K562 (cell line): ENCODE measurements around the gene FAM124B. TPM values are rescaled to one million over a fixed set of nuclear protein-coding genes. Genes with fewer than 3 reads are reported as not detected.

Experiments
- FOSL1 ChIP-seq: fragments of 200-800 bp; sonication (Bioruptor generic); conservative IDR thresholded peaks from 2 replicates; pipeline ENCODE4 v1.6.1; 2016; ENCODE audit warnings: missing genetic modification characterization, missing compliant biosample characterization
- HNRNPH1 ChIP-seq: fragments of 200-400 bp; formaldehyde crosslinking; optimal IDR thresholded peaks from 2 replicates; pipeline ENCODE3; 2017; ENCODE audit warnings: low read depth, mild to moderate bottlenecking, low read length, moderate library complexity
- MAFG ChIP-seq: fragments of 450-650 bp; conservative IDR thresholded peaks from 2 replicates; pipeline ENCODE4 v1.6.1; 2016; ENCODE audit warnings: missing genetic modification characterization, missing compliant biosample characterization
- NBN ChIP-seq: fragments of 450-650 bp; IDR thresholded peaks from 2 replicates; pipeline ENCODE4 v1.6.1; 2016; ENCODE audit warnings: low read depth, mild to moderate bottlenecking
- NR2C2 ChIP-seq, 2 experiments: fragments of 200-800 bp in 1 of 2; sonication (Bioruptor generic) in 1 of 2; sonication (generic) in 1 of 2; formaldehyde crosslinking in 1 of 2; IDR thresholded peaks; 2 replicates each; pipeline versions ENCODE4 v1.6.1 to v1.8.0; 2016 to 2022; ENCODE audit warnings: mild to moderate bottlenecking in 1 of 2, missing compliant biosample characterization in 1 of 2, missing genetic modification characterization in 1 of 2, missing genetic modification reagents in 1 of 2
- PURB ChIP-seq: sonication (generic); formaldehyde crosslinking; IDR thresholded peaks from 2 replicates; pipeline ENCODE4 v1.9.0; 2021; ENCODE audit warnings: low read depth, mild to moderate bottlenecking, missing genetic modification reagents
- RUNX1 ChIP-seq: sonication (generic); IDR thresholded peaks from 2 replicates; pipeline ENCODE4 v1.6.1; 2016; ENCODE audit warnings: antibody characterized with exemption, low read depth
- SAP30 ChIP-seq: fragments of 200-600 bp; sonication (generic); IDR thresholded peaks from 2 replicates; pipeline ENCODE4 v1.6.1; 2012; ENCODE audit warnings: borderline replicate concordance, low read depth, mild to moderate bottlenecking, moderate library complexity, low read length, control low read depth, inconsistent platforms; ENCODE audit not compliant: insufficient read depth, poor library complexity, severe bottlenecking
- TAF1 ChIP-seq: IDR thresholded peaks from 2 replicates; pipeline ENCODE4 v1.6.1; 2011; ENCODE audit warnings: mild to moderate bottlenecking, low read length, moderate library complexity; ENCODE audit not compliant: insufficient read depth, control insufficient read depth, severe bottlenecking; ENCODE audit errors: extremely low read depth
- TAF9B ChIP-seq: fragments of 450-650 bp; IDR thresholded peaks from 2 replicates; pipeline ENCODE4 v1.6.1; 2018; ENCODE audit warnings: mild to moderate bottlenecking; ENCODE audit not compliant: partially characterized antibody
- TBL1XR1 ChIP-seq, 2 experiments: IDR thresholded peaks; 2 replicates each; pipeline ENCODE4 v1.6.1; 2012; ENCODE audit warnings: improper control_type of control experiment in 2 of 2, low read length in 2 of 2, mild to moderate bottlenecking in 1 of 2
- ZBTB7A ChIP-seq: IDR thresholded peaks from 2 replicates; pipeline ENCODE4 v1.6.1; 2011; ENCODE audit warnings: low read depth, mild to moderate bottlenecking, low read length, moderate library complexity, borderline replicate concordance; ENCODE audit not compliant: control insufficient read depth
- ZNF239 ChIP-seq: fragments of 250-450 bp; sonication (Bioruptor Pico); IDR thresholded peaks from 2 replicates; pipeline ENCODE4 v1.4.0; 2020; ENCODE audit warnings: mild to moderate bottlenecking
- ZNF551 ChIP-seq: fragments of 250-450 bp; sonication (Bioruptor Pico); IDR thresholded peaks from 2 replicates; pipeline ENCODE4 v1.5.0; 2021; ENCODE audit warnings: mild to moderate bottlenecking, moderate library complexity
- ZNF696 ChIP-seq: fragments of 250-450 bp; sonication (Bioruptor Pico); conservative IDR thresholded peaks from 2 replicates; pipeline ENCODE4 v1.4.0; 2020; ENCODE audit warnings: mild to moderate bottlenecking, moderate library complexity
- polyA plus RNA-seq, 8 experiments: library from polyadenylated mRNA; depleted of rRNA in 4 of 8; stranded (reverse) in 5 of 8; unstranded in 3 of 8; fragments of >200 nt; fragmentation: Nextera tagmentation in 2 of 8; fragmentation: Illumina TruSeq in 1 of 8; extraction: Ambion mirVana in 2 of 8; extraction: Trizol in 1 of 8; gene quantifications; 2 replicates each; pipeline versions ENCODE4 v1.2.1 to v1.2.3, GENCODE V29; 2011 to 2014; ENCODE audit warnings: inconsistent platforms in 1 of 8, missing spikeins in 1 of 8
- total RNA-seq, 7 experiments: library from RNA; depleted of rRNA in 6 of 7; stranded (reverse); fragments of >200 nt in 6 of 7; fragmentation: Illumina TruSeq in 2 of 7; extraction: Trizol in 2 of 7; gene quantifications; 2 replicates each; pipeline versions ENCODE4 v1.2.1 to v1.2.3, GENCODE V29; 2011 to 2021; ENCODE audit warnings: low replicate concordance in 1 of 7
- TF ChIP-seq, protein P1 (sequence below): sonication (generic); formaldehyde crosslinking; IDR thresholded peaks from 2 replicates; pipeline ENCODE4 v1.8.0; 2022; ENCODE audit warnings: mild to moderate bottlenecking, low read depth, missing genetic modification reagents
- TF ChIP-seq, protein P2 (sequence below): fragments of 450-650 bp; formaldehyde crosslinking; IDR thresholded peaks from 2 replicates; pipeline ENCODE4 v1.4.0; 2022; ENCODE audit warnings: missing genetic modification characterization
- TF ChIP-seq, protein P3 (sequence below): fragments of 250-450 bp; sonication (Bioruptor Pico); IDR thresholded peaks from 2 replicates; pipeline ENCODE4 v1.4.0; 2020

FAM124B gene
- total and polyA plus RNA-seq, 9 of the 15 experiments (the other 6 are each of a cell fraction or from before 2014, with no cell fraction given) = 6.2 to 21.4 (median 9.3) TPM

DNA sequence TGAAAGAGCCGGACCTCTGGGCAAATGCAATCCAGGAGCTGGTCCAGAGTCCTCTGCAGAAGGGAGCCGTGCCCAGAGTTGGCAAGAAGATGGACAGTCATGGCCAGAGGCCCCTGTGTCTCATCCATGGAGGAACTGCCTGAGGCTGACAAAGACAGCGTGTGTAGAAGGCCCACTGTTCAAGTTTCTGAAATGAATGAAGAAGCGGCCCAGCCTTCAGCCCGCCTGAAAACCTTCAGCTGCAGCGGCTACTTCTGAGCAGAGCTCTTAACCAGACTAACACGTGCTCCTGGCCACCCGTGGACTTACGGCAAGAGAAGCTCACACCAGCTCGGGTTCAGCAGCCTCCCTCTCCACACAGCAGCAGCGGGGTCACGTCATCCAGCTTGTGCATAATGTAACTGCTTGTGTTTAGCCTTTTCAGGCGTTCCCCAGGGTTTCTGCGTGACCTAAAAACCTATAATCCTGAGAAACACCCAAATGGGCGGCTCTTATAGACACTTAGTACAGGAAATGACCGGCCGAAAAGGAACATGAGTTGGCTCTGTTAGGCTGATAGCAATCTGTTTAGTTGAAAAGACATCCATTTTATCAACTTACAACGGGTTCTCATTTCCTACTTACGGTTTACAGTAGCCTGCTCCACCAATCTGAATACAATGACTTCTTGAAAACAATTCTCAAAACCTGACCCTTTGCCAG, at the start of gene FAM124B (continued):
- TF ChIP-seq NBN (peak; percentile 51; the same call in 1 of the 2 replicates), SAP30 (no peak), TAF1 (peak; percentile 53), RUNX1 (no peak), PURB (no peak), FOSL1 (tag) (peak; percentile 31; the same call in 1 of the 2 replicates), HNRNPH1 (no peak), TAF9B (peak; percentile 46), ZBTB7A (no peak), NR2C2 (CRISPR knock-in tag; IDR thresholded peaks at IDR 0.05) (no peak), NR2C2 (tag; IDR thresholded peaks at IDR 0.05) (peak; percentile 50; the same call in 1 of the 2 replicates), TBL1XR1 (IDR thresholded peaks at IDR 0.05; ENCODE audit: low read length in 2 of 2) (no peak; a peak in 2 of 4 replicates), ZNF239 (CRISPR knock-in tag) (no peak), MAFG (0 out of 2 replicates have a peak, but pooled peaks have one; percentile 28), ZNF696 (CRISPR knock-in tag) (no peak), ZNF551 (CRISPR knock-in tag) (no peak)
- TF ChIP-seq, protein P1, sequence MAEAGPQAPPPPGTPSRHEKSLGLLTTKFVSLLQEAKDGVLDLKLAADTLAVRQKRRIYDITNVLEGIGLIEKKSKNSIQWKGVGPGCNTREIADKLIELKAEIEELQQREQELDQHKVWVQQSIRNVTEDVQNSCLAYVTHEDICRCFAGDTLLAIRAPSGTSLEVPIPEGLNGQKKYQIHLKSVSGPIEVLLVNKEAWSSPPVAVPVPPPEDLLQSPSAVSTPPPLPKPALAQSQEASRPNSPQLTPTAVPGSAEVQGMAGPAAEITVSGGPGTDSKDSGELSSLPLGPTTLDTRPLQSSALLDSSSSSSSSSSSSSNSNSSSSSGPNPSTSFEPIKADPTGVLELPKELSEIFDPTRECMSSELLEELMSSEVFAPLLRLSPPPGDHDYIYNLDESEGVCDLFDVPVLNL (CRISPR knock-in tag) = no peak
- TF ChIP-seq, protein P2, sequence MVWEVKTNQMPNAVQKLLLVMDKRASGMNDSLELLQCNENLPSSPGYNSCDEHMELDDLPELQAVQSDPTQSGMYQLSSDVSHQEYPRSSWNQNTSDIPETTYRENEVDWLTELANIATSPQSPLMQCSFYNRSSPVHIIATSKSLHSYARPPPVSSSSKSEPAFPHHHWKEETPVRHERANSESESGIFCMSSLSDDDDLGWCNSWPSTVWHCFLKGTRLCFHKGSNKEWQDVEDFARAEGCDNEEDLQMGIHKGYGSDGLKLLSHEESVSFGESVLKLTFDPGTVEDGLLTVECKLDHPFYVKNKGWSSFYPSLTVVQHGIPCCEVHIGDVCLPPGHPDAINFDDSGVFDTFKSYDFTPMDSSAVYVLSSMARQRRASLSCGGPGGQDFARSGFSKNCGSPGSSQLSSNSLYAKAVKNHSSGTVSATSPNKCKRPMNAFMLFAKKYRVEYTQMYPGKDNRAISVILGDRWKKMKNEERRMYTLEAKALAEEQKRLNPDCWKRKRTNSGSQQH (CRISPR knock-in tag) = no peak
- TF ChIP-seq, protein P3, sequence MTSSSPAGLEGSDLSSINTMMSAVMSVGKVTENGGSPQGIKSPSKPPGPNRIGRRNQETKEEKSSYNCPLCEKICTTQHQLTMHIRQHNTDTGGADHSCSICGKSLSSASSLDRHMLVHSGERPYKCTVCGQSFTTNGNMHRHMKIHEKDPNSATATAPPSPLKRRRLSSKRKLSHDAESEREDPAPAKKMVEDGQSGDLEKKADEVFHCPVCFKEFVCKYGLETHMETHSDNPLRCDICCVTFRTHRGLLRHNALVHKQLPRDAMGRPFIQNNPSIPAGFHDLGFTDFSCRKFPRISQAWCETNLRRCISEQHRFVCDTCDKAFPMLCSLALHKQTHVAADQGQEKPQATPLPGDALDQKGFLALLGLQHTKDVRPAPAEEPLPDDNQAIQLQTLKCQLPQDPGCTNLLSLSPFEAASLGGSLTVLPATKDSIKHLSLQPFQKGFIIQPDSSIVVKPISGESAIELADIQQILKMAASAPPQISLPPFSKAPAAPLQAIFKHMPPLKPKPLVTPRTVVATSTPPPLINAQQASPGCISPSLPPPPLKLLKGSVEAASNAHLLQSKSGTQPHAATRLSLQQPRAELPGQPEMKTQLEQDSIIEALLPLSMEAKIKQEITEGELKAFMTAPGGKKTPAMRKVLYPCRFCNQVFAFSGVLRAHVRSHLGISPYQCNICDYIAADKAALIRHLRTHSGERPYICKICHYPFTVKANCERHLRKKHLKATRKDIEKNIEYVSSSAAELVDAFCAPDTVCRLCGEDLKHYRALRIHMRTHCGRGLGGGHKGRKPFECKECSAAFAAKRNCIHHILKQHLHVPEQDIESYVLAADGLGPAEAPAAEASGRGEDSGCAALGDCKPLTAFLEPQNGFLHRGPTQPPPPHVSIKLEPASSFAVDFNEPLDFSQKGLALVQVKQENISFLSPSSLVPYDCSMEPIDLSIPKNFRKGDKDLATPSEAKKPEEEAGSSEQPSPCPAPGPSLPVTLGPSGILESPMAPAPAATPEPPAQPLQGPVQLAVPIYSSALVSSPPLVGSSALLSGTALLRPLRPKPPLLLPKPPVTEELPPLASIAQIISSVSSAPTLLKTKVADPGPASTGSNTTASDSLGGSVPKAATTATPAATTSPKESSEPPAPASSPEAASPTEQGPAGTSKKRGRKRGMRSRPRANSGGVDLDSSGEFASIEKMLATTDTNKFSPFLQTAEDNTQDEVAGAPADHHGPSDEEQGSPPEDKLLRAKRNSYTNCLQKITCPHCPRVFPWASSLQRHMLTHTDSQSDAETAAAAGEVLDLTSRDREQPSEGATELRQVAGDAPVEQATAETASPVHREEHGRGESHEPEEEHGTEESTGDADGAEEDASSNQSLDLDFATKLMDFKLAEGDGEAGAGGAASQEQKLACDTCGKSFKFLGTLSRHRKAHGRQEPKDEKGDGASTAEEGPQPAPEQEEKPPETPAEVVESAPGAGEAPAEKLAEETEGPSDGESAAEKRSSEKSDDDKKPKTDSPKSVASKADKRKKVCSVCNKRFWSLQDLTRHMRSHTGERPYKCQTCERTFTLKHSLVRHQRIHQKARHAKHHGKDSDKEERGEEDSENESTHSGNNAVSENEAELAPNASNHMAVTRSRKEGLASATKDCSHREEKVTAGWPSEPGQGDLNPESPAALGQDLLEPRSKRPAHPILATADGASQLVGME (CRISPR knock-in tag) = no peak
